ENCODE measurements around the gene ZNF804B.
"Not testable (repeated sequence)": the region's sequence is repeated elsewhere in the genome, so short reads cannot be mapped to it uniquely, and the experiment has no call there.

ZNF804B gene

GRCh38 chr7:89145801-89146200 is 386.3 kb downstream of the ZNF804B start:
- Histone ChIP-seq H3K4me3 (ENCODE audit: low read length in 2 of 2) (no peak overlapping the region), H3K9me3 (ENCODE audit: control insufficient read depth in 2 of 2, low read length in 2 of 2) (no peaks in the 10 kb centered on the region), H3K9ac (ENCODE audit: low read length in 2 of 2) (no peak overlapping the region), H3K27me3 (ENCODE audit: control insufficient read depth in 1 of 2, insufficient read depth in 2 of 2, low read length in 2 of 2) (no peaks in the 10 kb centered on the region), H3K36me3 (ENCODE audit: control insufficient read depth in 2 of 2, insufficient read depth in 2 of 2, low read length in 2 of 2) (no peaks in the 10 kb centered on the region), H3K4me1 (ENCODE audit: control insufficient read depth, insufficient read depth, low read length) (no peaks in the 10 kb centered on the region), H3K27ac (ENCODE audit: low read length) (no peak overlapping the region)

GRCh38 chr7:89160107-89160506 is 400.6 kb downstream of the ZNF804B start:
- Histone ChIP-seq H3K4me1 (ENCODE audit: control insufficient read depth, insufficient read depth, low read length) (no peaks in the 10 kb centered on the region), H3K4me3 (ENCODE audit: low read length in 2 of 2) (no peak overlapping the region), H3K36me3 (ENCODE audit: control insufficient read depth in 2 of 2, insufficient read depth in 2 of 2, low read length in 2 of 2) (no peaks in the 10 kb centered on the region), H3K27ac (ENCODE audit: low read length) (no peak overlapping the region), H3K9me3 (ENCODE audit: control insufficient read depth in 2 of 2, low read length in 2 of 2) (no peaks in the 10 kb centered on the region), H3K27me3 (ENCODE audit: control insufficient read depth in 1 of 2, insufficient read depth in 2 of 2, low read length in 2 of 2) (no peaks in the 10 kb centered on the region), H3K9ac (ENCODE audit: low read length in 2 of 2) (no peak overlapping the region)

- Histone ChIP-seq H3K9me3 (ENCODE audit: control insufficient read depth in 2 of 2, low read length in 2 of 2) (no peaks in the 10 kb centered on the region), H3K9ac (ENCODE audit: low read length in 2 of 2) (no peak overlapping the region), H3K36me3 (ENCODE audit: control insufficient read depth in 2 of 2, insufficient read depth in 2 of 2, low read length in 2 of 2) (no peaks in the 10 kb centered on the region), H3K27ac (ENCODE audit: low read length) (no peak overlapping the region), H3K4me3 (ENCODE audit: low read length in 2 of 2) (no peak overlapping the region), H3K27me3 (ENCODE audit: control insufficient read depth in 1 of 2, insufficient read depth in 2 of 2, low read length in 2 of 2) (no peaks in the 10 kb centered on the region), H3K4me1 (ENCODE audit: control insufficient read depth, insufficient read depth, low read length) (no peaks in the 10 kb centered on the region)
Measured at GRCh38 chr7:89165421-89165820, 405.9 kb downstream of the ZNF804B start.

GRCh38 chr7:89170628-89171027 is 411.1 kb downstream of the ZNF804B start:
- Histone ChIP-seq H3K27ac (ENCODE audit: low read length) (no peak overlapping the region), H3K4me3 (ENCODE audit: low read length in 2 of 2) (no peak overlapping the region), H3K4me1 (ENCODE audit: control insufficient read depth, insufficient read depth, low read length) (no peaks in the 10 kb centered on the region), H3K9ac (ENCODE audit: low read length in 2 of 2) (no peak overlapping the region), H3K9me3 (ENCODE audit: control insufficient read depth in 2 of 2, low read length in 2 of 2) (no peaks in the 10 kb centered on the region), H3K27me3 (ENCODE audit: control insufficient read depth in 1 of 2, insufficient read depth in 2 of 2, low read length in 2 of 2) (no peaks in the 10 kb centered on the region), H3K36me3 (ENCODE audit: control insufficient read depth in 2 of 2, insufficient read depth in 2 of 2, low read length in 2 of 2) (no peaks in the 10 kb centered on the region)

GRCh38 chr7:89182116-89182515 is 422.6 kb downstream of the ZNF804B start:
- Histone ChIP-seq H3K4me1 (ENCODE audit: control insufficient read depth, insufficient read depth, low read length) (no peaks in the 10 kb centered on the region), H3K36me3 (ENCODE audit: control insufficient read depth in 2 of 2, insufficient read depth in 2 of 2, low read length in 2 of 2) (no peaks in the 10 kb centered on the region), H3K9me3 (ENCODE audit: control insufficient read depth in 2 of 2, low read length in 2 of 2) (peaks cover 0 to 6% of the 10 kb centered on the region in 2 donors), H3K9ac (ENCODE audit: low read length in 2 of 2) (no peak overlapping the region), H3K4me3 (ENCODE audit: low read length in 2 of 2) (no peak overlapping the region), H3K27ac (ENCODE audit: low read length) (no peak overlapping the region), H3K27me3 (ENCODE audit: control insufficient read depth in 1 of 2, insufficient read depth in 2 of 2, low read length in 2 of 2) (no peaks in the 10 kb centered on the region)

GRCh38 chr7:89183712-89184111 is 424.2 kb downstream of the ZNF804B start:
- no peak overlapping the region for H3K9ac ChIP-seq (ENCODE audit: low read length in 2 of 2)
- no peak overlapping the region for H3K4me3 ChIP-seq (ENCODE audit: low read length in 2 of 2)
- H3K4me1 ChIP-seq (ENCODE audit: control insufficient read depth, insufficient read depth, low read length): no peaks in the 10 kb centered on the region
- no peak overlapping the region for H3K27ac ChIP-seq (ENCODE audit: low read length)
- peaks cover 0 to 6% of the 10 kb centered on the region in 2 donors for H3K9me3 ChIP-seq (ENCODE audit: control insufficient read depth in 2 of 2, low read length in 2 of 2)
- H3K27me3 ChIP-seq (ENCODE audit: control insufficient read depth in 1 of 2, insufficient read depth in 2 of 2, low read length in 2 of 2): no peaks in the 10 kb centered on the region
- no peaks in the 10 kb centered on the region for H3K36me3 ChIP-seq (ENCODE audit: control insufficient read depth in 2 of 2, insufficient read depth in 2 of 2, low read length in 2 of 2)

GRCh38 chr7:89200758-89201157 is 441.3 kb downstream of the ZNF804B start:
- Histone ChIP-seq H3K9me3 (ENCODE audit: control insufficient read depth in 2 of 2, low read length in 2 of 2) (no peaks in the 10 kb centered on the region), H3K36me3 (ENCODE audit: control insufficient read depth in 2 of 2, insufficient read depth in 2 of 2, low read length in 2 of 2) (no peaks in the 10 kb centered on the region), H3K4me1 (ENCODE audit: control insufficient read depth, insufficient read depth, low read length) (peaks cover 3% of the 10 kb centered on the region), H3K9ac (ENCODE audit: low read length in 2 of 2) (no peak overlapping the region), H3K27ac (ENCODE audit: low read length) (no peak overlapping the region), H3K27me3 (ENCODE audit: control insufficient read depth in 1 of 2, insufficient read depth in 2 of 2, low read length in 2 of 2) (no peaks in the 10 kb centered on the region), H3K4me3 (ENCODE audit: low read length in 2 of 2) (no peak overlapping the region)

GRCh38 chr7:89223900-89224395 is 464.4 kb downstream of the ZNF804B start:
- H3K27ac ChIP-seq (ENCODE audit: low read length): no peak overlapping the region
- no peaks in the 10 kb centered on the region for H3K36me3 ChIP-seq (ENCODE audit: control insufficient read depth in 2 of 2, insufficient read depth in 2 of 2, low read length in 2 of 2)
- H3K9me3 ChIP-seq (ENCODE audit: control insufficient read depth in 2 of 2, low read length in 2 of 2): no peaks in the 10 kb centered on the region
- no peak overlapping the region for H3K9ac ChIP-seq (ENCODE audit: low read length in 2 of 2)
- H3K27me3 ChIP-seq (ENCODE audit: control insufficient read depth in 1 of 2, insufficient read depth in 2 of 2, low read length in 2 of 2): no peaks in the 10 kb centered on the region
- no peaks in the 10 kb centered on the region for H3K4me1 ChIP-seq (ENCODE audit: control insufficient read depth, insufficient read depth, low read length)
- no peak overlapping the region for H3K4me3 ChIP-seq (ENCODE audit: low read length in 2 of 2)

GRCh38 chr7:89228688-89229171 is 469.2 kb downstream of the ZNF804B start:
- not testable (repeated sequence) for H3K27me3 ChIP-seq (ENCODE audit: control insufficient read depth in 1 of 2, insufficient read depth in 2 of 2, low read length in 2 of 2); H3K27ac ChIP-seq (ENCODE audit: low read length); H3K9ac ChIP-seq (ENCODE audit: low read length in 2 of 2); H3K4me3 ChIP-seq (ENCODE audit: low read length in 2 of 2); H3K9me3 ChIP-seq (ENCODE audit: control insufficient read depth in 2 of 2, low read length in 2 of 2); H3K36me3 ChIP-seq (ENCODE audit: control insufficient read depth in 2 of 2, insufficient read depth in 2 of 2, low read length in 2 of 2); H3K4me1 ChIP-seq (ENCODE audit: control insufficient read depth, insufficient read depth, low read length)

GRCh38 chr7:89238156-89238555 is 478.7 kb downstream of the ZNF804B start:
- Histone ChIP-seq H3K36me3 (ENCODE audit: control insufficient read depth in 2 of 2, insufficient read depth in 2 of 2, low read length in 2 of 2) (no peaks in the 10 kb centered on the region), H3K9me3 (ENCODE audit: control insufficient read depth in 2 of 2, low read length in 2 of 2) (no peaks in the 10 kb centered on the region), H3K4me1 (ENCODE audit: control insufficient read depth, insufficient read depth, low read length) (no peaks in the 10 kb centered on the region), H3K4me3 (ENCODE audit: low read length in 2 of 2) (no peak overlapping the region), H3K27me3 (ENCODE audit: control insufficient read depth in 1 of 2, insufficient read depth in 2 of 2, low read length in 2 of 2) (no peaks in the 10 kb centered on the region), H3K9ac (ENCODE audit: low read length in 2 of 2) (no peak overlapping the region), H3K27ac (ENCODE audit: low read length) (no peak overlapping the region)

- Histone ChIP-seq H3K36me3 (ENCODE audit: control insufficient read depth in 2 of 2, insufficient read depth in 2 of 2, low read length in 2 of 2) (no peaks in the 10 kb centered on the region), H3K27me3 (ENCODE audit: control insufficient read depth in 1 of 2, insufficient read depth in 2 of 2, low read length in 2 of 2) (no peaks in the 10 kb centered on the region), H3K4me1 (ENCODE audit: control insufficient read depth, insufficient read depth, low read length) (no peaks in the 10 kb centered on the region), H3K9me3 (ENCODE audit: control insufficient read depth in 2 of 2, low read length in 2 of 2) (peaks cover 0 to 10% of the 10 kb centered on the region in 2 donors), H3K27ac (ENCODE audit: low read length) (no peak overlapping the region), H3K4me3 (ENCODE audit: low read length in 2 of 2) (no peak overlapping the region), H3K9ac (ENCODE audit: low read length in 2 of 2) (no peak overlapping the region)
Measured at GRCh38 chr7:89246196-89246595, 486.7 kb downstream of the ZNF804B start.

Measured in stomach smooth muscle (tissue), 2 donors.